Astrocyte of the spinal cord (primary cell): ENCODE measurements around the gene TXNRD3.
A peak's percentile ranks its signal among the peaks of the same experiment; 100 is the strongest.

Experiments
- DNase-seq: peaks from one replicate; pipeline ENCODE4 v3.0.0; 2011; ENCODE audit warnings: low read depth, low spot score
- H3K4me3 ChIP-seq: 2 replicates; pipeline ENCODE4 v1.5.1; 2011; ENCODE audit warnings: low read depth, mild to moderate bottlenecking, low read length, moderate library complexity
- CTCF ChIP-seq: IDR thresholded peaks from 2 replicates; pipeline ENCODE4 v1.5.1; 2012; ENCODE audit warnings: low read depth, mild to moderate bottlenecking, low read length, inconsistent platforms
- in situ Hi-C: cut with HindIII; loops from 2 replicates; pipeline ENCODE4 v1.10.0; 2017; ENCODE audit warnings: low sequenced_read_pairs

TXNRD3 gene

GRCh38 chr3:126659915-126660886 lies 5.3 kb upstream of the TXNRD3 start:
- in situ Hi-C loops = no loop called here
- TF ChIP-seq CTCF = peak; percentile 20
- no peak overlapping the region for H3K4me3 ChIP-seq
- DNase-seq = no peak

- in situ Hi-C loops = no loop called here
- no peak for TF ChIP-seq CTCF
- no peak for DNase-seq
- H3K4me3 ChIP-seq = no peak overlapping the region
Measured at GRCh38 chr3:126658584-126658983, 3.7 kb upstream of the TXNRD3 start.

- no peak for TF ChIP-seq CTCF
- DNase-seq = no peak
- no peak overlapping the region for H3K4me3 ChIP-seq
- in situ Hi-C loops = no loop called here
Measured at GRCh38 chr3:126657901-126658300, 3.0 kb upstream of the TXNRD3 start.

- in situ Hi-C loops = no loop called here
- H3K4me3 ChIP-seq = no peak overlapping the region
- TF ChIP-seq CTCF = no peak
- DNase-seq = no peak
Measured at GRCh38 chr3:126656371-126657134, 1.6 kb upstream of the TXNRD3 start.

GRCh38 chr3:126655887-126656286 lies 963 bp upstream of the TXNRD3 start:
- in situ Hi-C loops = no loop called here
- no peak overlapping the region for H3K4me3 ChIP-seq
- DNase-seq = no peak
- no peak for TF ChIP-seq CTCF

GRCh38 chr3:126649556-126650092 lies 5.3 kb downstream of the TXNRD3 start:
- in situ Hi-C loops = no loop called here
- no peak for DNase-seq
- TF ChIP-seq CTCF = no peak
- H3K4me3 ChIP-seq = no peak overlapping the region
